OCI-LY7 (cell line): ENCODE data around the gene ANAPC1. TPM values are rescaled to one million over a fixed set of nuclear protein-coding genes. Genes with fewer than 3 reads are reported as not detected.
"Not testable (repeated sequence)": the region's sequence is repeated elsewhere in the genome, so short reads cannot be mapped to it uniquely, and the experiment has no call there.

Experiments
- BruUV-seq: library from RNA; stranded (reverse); fragments of 400-500 nt; replicated peaks from 2 replicates; lab custom pipeline; 2021; lab: Mats Ljungman, UMichigan
- CTCF ChIA-PET: fragments of 300-600 bp; sonication (Branson Sonifier 250); formaldehyde crosslinking; loops from one replicate; lab custom pipeline; 2022; ENCODE audit warnings: antibody characterized with exemption; ENCODE audit not compliant: unreplicated experiment; lab: Charles Lee
- POLR2A ChIA-PET: fragments of 300-600 bp; sonication (Branson Sonifier 250); formaldehyde crosslinking; loops from one replicate; lab custom pipeline; 2022; ENCODE audit warnings: antibody characterized with exemption; lab: Charles Lee
- DNase-seq: peaks from one replicate; pipeline ENCODE4 v3.0.0-alpha.2; 2015; ENCODE audit warnings: low spot score
- H2AFZ ChIP-seq: fragments of 200-600 bp; sonication (generic), shearing (Covaris generic); 2 replicates; pipeline ENCODE4 v1.6.1; 2014; ENCODE audit warnings: mild to moderate bottlenecking, antibody characterized with exemption, low read length, moderate library complexity
- H3K27ac ChIP-seq: fragments of 200-600 bp; sonication (generic); 2 replicates; pipeline ENCODE4 v1.5.1; 2014; ENCODE audit warnings: mixed run types, low read depth, mild to moderate bottlenecking, moderate library complexity, low read length, inconsistent platforms; ENCODE audit not compliant: poor library complexity, severe bottlenecking
- H3K36me3 ChIP-seq: fragments of 200-600 bp; sonication (generic); 2 replicates; pipeline ENCODE4 v1.6.1; 2014; ENCODE audit warnings: mild to moderate bottlenecking, antibody characterized with exemption, low read length, moderate library complexity, mixed read lengths; ENCODE audit not compliant: insufficient read depth
- H3K4me1 ChIP-seq: fragments of 200-600 bp; sonication (generic); 2 replicates; pipeline ENCODE4 v1.5.1; 2014; ENCODE audit warnings: mild to moderate bottlenecking, low read length; ENCODE audit not compliant: insufficient read depth, poor library complexity, severe bottlenecking
- H3K4me2 ChIP-seq: fragments of 200-600 bp; sonication (generic); 2 replicates; pipeline ENCODE4 v1.6.1; 2014; ENCODE audit warnings: mild to moderate bottlenecking, low read length
- H3K4me3 ChIP-seq: fragments of 200-600 bp; sonication (generic); 2 replicates; pipeline ENCODE4 v1.5.1; 2014; ENCODE audit warnings: mild to moderate bottlenecking, low read depth, low read length; ENCODE audit not compliant: poor library complexity, severe bottlenecking
- H3K79me2 ChIP-seq: fragments of 200-600 bp; sonication (generic); 2 replicates; pipeline ENCODE4 v1.6.1; 2016; ENCODE audit warnings: low read depth, mild to moderate bottlenecking, low read length, moderate library complexity, mixed read lengths; ENCODE audit not compliant: insufficient read depth
- H3K9me2 ChIP-seq: fragments of 200-600 bp; sonication (generic); 2 replicates; pipeline ENCODE4 v1.6.1; 2016; ENCODE audit warnings: mild to moderate bottlenecking, low read length, mixed read lengths; ENCODE audit not compliant: insufficient read depth
- H3K9me3 ChIP-seq: fragments of 200-600 bp; sonication (generic); 2 replicates; pipeline ENCODE4 v1.6.1; 2014; ENCODE audit warnings: mild to moderate bottlenecking, mixed run types, low read length, mixed read lengths
- H4K20me1 ChIP-seq: fragments of 200-600 bp; sonication (generic); 2 replicates; pipeline ENCODE4 v1.6.1; 2014; ENCODE audit warnings: mild to moderate bottlenecking, antibody characterized with exemption, low read length, moderate library complexity, mixed read lengths; ENCODE audit not compliant: insufficient read depth
- intact Hi-C: fragments of 100-400 bp; cut with micrococcal nuclease; formaldehyde crosslinking; loops from one replicate; pipeline ENCODE4 v1.10.0; 2022; ENCODE audit not compliant: unreplicated experiment
- total RNA-seq, 2 experiments: library from RNA; depleted of rRNA in 1 of 2; stranded (reverse); fragments of >200 nt in 1 of 2; shearing (Covaris generic) in 1 of 2; gene quantifications; 2 replicates each; pipeline ENCODE4 v1.2.3, GENCODE V29; 2014 to 2022
- TF ChIP-seq, protein P1 (sequence below): fragments of 200-600 bp; sonication (generic); conservative IDR thresholded peaks from 2 replicates; pipeline ENCODE4 v1.5.1; 2014; ENCODE audit warnings: mild to moderate bottlenecking, antibody characterized with exemption, low read length, moderate library complexity, mixed read lengths

The ANAPC1 gene
- total RNA-seq, 2 experiments from 2014 or later: 103 to 131 TPM

DNA sequence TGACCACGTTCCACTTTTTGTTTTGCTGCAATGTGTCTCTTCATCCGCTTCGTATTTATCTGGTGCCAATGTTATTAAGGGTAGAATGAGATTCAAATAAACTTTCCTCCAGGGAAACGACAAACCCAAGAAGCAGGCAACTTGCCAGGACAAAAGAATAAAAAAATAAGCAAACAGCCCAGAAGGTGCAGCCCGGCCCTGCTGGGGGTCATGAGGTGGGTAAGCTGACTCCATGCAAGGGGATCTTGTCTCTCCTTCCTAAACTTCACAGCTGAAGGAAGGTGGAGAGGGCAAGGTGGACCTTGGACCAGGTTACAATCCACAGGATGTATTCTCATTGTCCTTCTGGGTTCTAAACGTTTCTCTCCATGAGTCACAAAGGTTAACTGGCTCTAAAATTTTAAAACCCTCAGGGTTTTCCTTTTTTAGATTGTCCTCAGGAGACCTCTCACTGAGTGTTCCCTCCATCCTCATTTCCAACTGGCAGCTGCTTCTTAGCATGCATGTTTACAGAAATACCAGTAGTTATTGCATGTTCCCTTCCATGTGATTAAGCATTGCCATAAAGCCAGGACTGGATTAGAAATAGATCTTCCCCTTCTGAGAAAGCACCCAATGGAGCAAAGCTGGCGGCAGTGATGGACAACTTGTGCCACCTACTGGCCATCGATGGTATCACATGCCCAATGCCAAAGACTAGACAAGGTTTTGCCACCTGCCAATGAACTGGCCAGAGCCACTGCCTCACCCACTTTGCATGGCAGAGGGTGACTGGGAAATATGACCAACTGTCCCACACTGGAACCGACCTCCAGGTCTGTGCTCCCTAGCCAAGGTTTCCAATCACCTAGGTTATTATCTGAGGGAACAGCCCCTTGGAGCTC is 147.9 kb downstream of the ANAPC1 start:
- BruUV-seq, CTCF ChIA-PET: not testable (repeated sequence)

DNA sequence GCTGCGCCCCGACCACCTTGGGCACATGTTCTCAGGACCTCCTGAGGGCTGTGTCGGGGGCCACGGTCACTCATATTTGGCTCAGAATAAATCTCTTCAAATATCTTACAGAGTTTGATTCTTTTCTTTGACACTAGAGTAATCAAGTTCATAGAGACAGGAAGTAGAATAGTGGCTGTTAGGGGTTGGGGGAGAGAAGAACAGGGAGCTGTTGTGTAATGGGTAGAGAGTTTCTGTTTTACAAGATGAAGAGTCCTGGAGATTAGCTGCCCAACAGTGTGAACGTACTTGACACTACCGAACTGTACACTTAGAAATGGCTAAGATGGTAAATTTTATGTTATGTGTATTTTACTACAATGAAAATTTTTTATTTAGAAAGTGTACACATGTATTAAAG is 148.6 kb downstream of the ANAPC1 start:
- H3K36me3 ChIP-seq, BruUV-seq, DNase-seq, H3K27ac ChIP-seq, POLR2A ChIA-PET, H2AFZ ChIP-seq, H3K79me2 ChIP-seq, H3K4me1 ChIP-seq, H3K9me3 ChIP-seq, H3K4me3 ChIP-seq, intact Hi-C loops, H3K4me2 ChIP-seq, H3K9me2 ChIP-seq, CTCF ChIA-PET, H4K20me1 ChIP-seq: not testable (repeated sequence)

More for the DNA sequence above, 147.9 kb downstream of the ANAPC1 start:
- H3K27ac ChIP-seq, H3K9me2 ChIP-seq, H3K9me3 ChIP-seq, H3K36me3 ChIP-seq, H3K79me2 ChIP-seq, intact Hi-C loops, H3K4me2 ChIP-seq, H4K20me1 ChIP-seq, H3K4me3 ChIP-seq, H3K4me1 ChIP-seq, H2AFZ ChIP-seq, DNase-seq, POLR2A ChIA-PET: not testable (repeated sequence)
- TF ChIP-seq, protein P1, sequence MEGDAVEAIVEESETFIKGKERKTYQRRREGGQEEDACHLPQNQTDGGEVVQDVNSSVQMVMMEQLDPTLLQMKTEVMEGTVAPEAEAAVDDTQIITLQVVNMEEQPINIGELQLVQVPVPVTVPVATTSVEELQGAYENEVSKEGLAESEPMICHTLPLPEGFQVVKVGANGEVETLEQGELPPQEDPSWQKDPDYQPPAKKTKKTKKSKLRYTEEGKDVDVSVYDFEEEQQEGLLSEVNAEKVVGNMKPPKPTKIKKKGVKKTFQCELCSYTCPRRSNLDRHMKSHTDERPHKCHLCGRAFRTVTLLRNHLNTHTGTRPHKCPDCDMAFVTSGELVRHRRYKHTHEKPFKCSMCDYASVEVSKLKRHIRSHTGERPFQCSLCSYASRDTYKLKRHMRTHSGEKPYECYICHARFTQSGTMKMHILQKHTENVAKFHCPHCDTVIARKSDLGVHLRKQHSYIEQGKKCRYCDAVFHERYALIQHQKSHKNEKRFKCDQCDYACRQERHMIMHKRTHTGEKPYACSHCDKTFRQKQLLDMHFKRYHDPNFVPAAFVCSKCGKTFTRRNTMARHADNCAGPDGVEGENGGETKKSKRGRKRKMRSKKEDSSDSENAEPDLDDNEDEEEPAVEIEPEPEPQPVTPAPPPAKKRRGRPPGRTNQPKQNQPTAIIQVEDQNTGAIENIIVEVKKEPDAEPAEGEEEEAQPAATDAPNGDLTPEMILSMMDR: peak; percentile 71

DNA sequence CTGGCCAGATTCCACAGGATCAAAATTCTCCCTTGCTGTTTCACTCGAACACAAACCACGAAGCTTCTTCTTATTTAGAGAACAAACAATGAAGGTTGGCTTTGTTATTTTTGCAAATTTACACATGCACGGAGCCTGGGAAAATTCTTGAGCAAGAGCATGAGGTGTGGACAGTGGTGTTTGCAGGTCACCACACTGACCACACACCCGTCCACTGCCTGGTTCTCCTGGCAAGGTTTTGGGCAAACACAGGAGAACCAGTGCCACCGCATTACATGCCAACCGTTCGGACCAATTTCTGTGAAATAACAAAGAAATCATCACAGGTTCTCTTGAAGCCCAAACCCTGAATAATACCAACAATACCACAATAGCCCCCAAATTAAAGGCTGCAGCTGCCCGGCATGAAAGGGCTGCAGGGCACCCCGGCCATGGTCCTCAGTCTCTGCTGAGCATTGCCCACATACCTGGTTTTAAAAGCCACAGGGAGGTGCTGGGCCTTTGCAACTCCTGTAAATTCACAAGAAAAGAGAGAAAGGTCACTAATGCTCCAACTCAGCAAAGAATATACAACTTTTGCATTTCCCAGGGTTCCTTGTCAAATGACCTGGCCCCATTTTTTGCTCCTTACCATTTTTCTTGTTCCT is 154.1 kb downstream of the ANAPC1 start:
- H2AFZ ChIP-seq, H3K4me1 ChIP-seq, H3K9me2 ChIP-seq, intact Hi-C loops, H3K36me3 ChIP-seq, BruUV-seq, H3K4me3 ChIP-seq, H3K4me2 ChIP-seq, POLR2A ChIA-PET, DNase-seq, H3K9me3 ChIP-seq, CTCF ChIA-PET, H3K79me2 ChIP-seq, H4K20me1 ChIP-seq, H3K27ac ChIP-seq: not testable (repeated sequence)

DNA sequence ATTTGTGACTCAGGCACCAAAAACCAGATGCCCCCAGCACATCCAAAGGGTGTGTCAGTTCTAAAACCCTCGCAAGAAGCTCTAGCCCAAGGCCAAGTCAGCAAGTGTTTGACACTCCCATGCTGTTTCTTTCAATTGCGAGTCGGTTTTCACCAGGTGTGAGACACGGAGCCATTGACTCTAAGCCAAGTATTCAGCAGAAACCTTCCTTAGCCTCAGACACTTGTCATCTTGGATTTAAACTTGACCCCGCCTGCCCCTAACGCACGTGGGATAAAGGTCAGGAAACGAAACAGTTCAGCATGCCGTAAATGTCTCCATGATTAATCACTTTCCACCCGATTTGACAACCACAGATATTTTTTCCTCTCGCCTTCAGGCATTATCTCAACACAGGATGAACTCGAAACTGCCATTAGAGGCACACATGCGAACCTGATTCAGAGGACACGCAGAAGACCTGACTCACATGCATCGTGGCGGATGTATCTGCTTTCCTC is 156.3 kb downstream of the ANAPC1 start:
- H3K4me2 ChIP-seq, intact Hi-C loops, DNase-seq, H3K9me2 ChIP-seq, H2AFZ ChIP-seq, H3K9me3 ChIP-seq, CTCF ChIA-PET, H4K20me1 ChIP-seq, BruUV-seq, H3K27ac ChIP-seq, H3K4me1 ChIP-seq, H3K4me3 ChIP-seq, POLR2A ChIA-PET, H3K79me2 ChIP-seq, H3K36me3 ChIP-seq: not testable (repeated sequence)
